22Rv1 (cell line): ENCODE measurements around the gene PIGQ.

Experiments used
- H3K27ac ChIP-seq: fragments of 450-650 bp; 2 replicates; pipeline ENCODE4 v1.5.1; 2017
- CTCF ChIP-seq: fragments of 450-650 bp; IDR thresholded peaks from 2 replicates; pipeline ENCODE4 v1.5.1; 2017; ENCODE audit warnings: mild to moderate bottlenecking
- ZFX ChIP-seq: fragments of 450-650 bp; IDR thresholded peaks from 2 replicates; pipeline ENCODE4 v1.6.1; 2017; ENCODE audit warnings: antibody characterized with exemption, borderline replicate concordance

The PIGQ gene

DNA sequence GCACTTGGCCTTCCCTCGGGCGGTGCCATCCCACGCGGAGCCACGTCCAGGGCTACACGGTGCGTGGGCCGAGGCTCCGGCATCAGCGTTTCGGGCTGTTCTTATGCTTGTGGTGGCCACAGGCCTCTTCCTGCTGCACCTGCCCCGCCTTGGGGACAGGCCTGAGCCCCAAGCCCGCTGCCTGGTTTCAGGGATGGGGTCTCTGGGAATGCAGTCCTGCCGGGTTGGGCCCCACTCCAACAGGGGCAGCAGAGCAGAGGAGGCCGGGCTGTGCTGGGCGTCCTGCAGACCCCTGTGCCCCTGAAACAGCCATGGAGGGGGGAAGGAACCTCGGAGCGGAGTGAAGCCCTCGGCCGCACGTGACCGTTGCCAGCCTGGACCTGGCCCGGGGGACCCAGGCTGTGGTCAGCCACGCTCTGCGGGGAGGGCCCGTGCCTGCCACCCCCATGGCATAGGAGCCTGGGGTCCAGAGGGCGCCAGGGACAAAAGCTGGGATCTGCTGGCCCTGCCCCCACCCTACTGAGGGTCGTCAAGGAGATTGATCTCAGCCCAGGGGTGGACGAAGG is 60.6 kb downstream of the PIGQ start:
- peak overlapping the region; percentile 22; the same call in 1 of the 2 replicates for H3K27ac ChIP-seq

DNA sequence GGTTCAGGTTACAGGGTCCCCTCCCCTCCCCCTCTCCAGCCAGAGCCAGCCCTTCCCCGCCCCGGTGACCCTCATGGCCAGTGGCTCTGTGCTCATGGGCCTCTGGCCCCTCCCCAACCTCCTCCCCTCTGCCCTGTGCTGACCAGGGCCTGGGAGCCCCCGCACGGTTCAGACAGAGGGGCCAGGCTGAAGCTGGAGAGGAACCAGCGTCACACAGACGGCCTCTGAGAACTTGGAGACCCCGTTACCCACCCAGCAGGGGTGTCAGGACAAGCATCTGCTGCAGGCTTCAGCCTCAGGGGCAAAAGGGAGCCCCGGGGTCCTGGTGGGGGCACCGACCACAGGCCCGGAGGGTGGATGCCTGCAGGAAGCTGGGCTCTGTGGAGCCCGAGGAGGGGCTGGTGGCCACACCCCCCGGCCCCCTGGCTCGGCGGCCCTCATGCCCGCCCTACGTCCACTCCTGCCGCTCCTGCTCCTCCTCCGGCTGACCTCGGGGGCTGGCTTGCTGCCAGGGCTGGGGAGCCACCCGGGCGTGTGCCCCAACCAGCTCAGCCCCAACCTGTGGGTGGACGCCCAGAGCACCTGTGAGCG is 61.1 kb downstream of the PIGQ start, which contains the start of gene WFIKKN1:
Gene WFIKKN1, plus strand, starts transcription at position 171 of the 591 bp plus-strand sequence. Its CDS starts 269 bp downstream, at position 440.
- H3K27ac ChIP-seq = peak within 1 kb of the TSS; percentile 22; the same call in 1 of the 2 replicates
- TF ChIP-seq CTCF = no peak
- no peak for TF ChIP-seq ZFX

More for the DNA sequence above, 60.6 kb downstream of the PIGQ start:
- no peak for TF ChIP-seq CTCF
- TF ChIP-seq ZFX = no peak

DNA sequence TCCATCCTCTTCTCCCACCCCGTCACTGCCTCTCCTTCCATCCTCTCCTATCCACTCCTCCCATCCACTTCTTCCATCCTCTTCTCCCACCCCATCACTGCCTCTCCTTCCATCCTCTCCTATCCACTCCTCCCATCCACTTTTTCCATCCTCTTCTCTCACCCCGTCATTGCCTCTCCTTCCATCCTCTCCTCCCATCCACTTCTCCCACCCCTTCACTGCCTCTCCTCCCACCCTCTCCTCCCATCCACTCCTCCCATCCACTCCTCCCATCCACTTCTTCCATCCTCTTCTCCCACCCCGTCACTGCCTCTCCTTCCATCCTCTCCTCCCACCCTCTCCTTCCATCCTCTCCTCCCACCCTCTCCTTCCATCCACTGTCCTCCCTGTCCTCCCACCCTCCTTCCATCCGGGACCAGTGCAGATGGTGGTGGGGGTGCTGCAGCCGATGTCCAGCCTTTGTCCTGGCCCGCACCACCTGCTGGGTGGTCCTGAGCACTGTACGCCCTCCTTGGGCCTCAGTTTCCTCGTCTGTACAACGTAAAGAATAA is 62.1 kb downstream of the PIGQ start:
- no peak overlapping the region for H3K27ac ChIP-seq

GRCh38 chr16:632486-633335 is 62.9 kb downstream of the PIGQ start:
- no peak for TF ChIP-seq ZFX
- TF ChIP-seq CTCF = no peak
- no peak overlapping the region for H3K27ac ChIP-seq

More for the DNA sequence above, 62.1 kb downstream of the PIGQ start:
- TF ChIP-seq ZFX = no peak

DNA sequence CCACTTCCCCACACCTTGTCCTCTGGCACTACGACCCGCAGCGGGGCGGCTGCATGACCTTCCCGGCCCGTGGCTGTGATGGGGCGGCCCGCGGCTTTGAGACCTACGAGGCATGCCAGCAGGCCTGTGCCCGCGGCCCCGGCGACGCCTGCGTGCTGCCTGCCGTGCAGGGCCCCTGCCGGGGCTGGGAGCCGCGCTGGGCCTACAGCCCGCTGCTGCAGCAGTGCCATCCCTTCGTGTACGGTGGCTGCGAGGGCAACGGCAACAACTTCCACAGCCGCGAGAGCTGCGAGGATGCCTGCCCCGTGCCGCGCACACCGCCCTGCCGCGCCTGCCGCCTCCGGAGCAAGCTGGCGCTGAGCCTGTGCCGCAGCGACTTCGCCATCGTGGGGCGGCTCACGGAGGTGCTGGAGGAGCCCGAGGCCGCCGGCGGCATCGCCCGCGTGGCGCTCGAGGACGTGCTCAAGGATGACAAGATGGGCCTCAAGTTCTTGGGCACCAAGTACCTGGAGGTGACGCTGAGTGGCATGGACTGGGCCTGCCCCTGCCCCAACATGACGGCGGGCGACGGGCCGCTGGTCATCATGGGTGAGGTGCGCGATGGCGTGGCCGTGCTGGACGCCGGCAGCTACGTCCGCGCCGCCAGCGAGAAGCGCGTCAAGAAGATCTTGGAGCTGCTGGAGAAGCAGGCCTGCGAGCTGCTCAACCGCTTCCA is 63.7 kb downstream of the PIGQ start:
- H3K27ac ChIP-seq = peak overlapping the region; percentile 92; the same call in 1 of the 2 replicates
- no peak for TF ChIP-seq CTCF
- no peak for TF ChIP-seq ZFX
